Endothelial cell of umbilical vein (primary cell): ENCODE results near the gene KLRG1.

Source experiments
- CTCF ChIP-seq, 2 donors: IDR thresholded peaks; 1 replicate in 1 of 2; 2 replicates in 1 of 2; pipeline ENCODE4 v1.5.1; 2011; ENCODE audit warnings: low read length in 2 of 2, mild to moderate bottlenecking in 2 of 2, moderate library complexity in 2 of 2, control low read depth in 1 of 2, inconsistent platforms in 1 of 2, low read depth in 1 of 2; ENCODE audit not compliant: insufficient read depth in 1 of 2; ENCODE audit errors: extremely low read depth in 1 of 2
- EZH2 ChIP-seq: IDR thresholded peaks from 2 replicates; pipeline ENCODE4 v1.6.1; 2012; ENCODE audit warnings: borderline replicate concordance, low read depth, mild to moderate bottlenecking, moderate library complexity, low read length, inconsistent platforms; ENCODE audit not compliant: severe bottlenecking
- GATA2 ChIP-seq: IDR thresholded peaks from 2 replicates; pipeline ENCODE4 v1.7.0; 2011; ENCODE audit warnings: low read depth, mild to moderate bottlenecking, moderate library complexity, mixed read lengths, low read length; ENCODE audit not compliant: insufficient read length, insufficient read depth
- JUN ChIP-seq: IDR thresholded peaks from 2 replicates; pipeline ENCODE4 v1.6.1; 2011; ENCODE audit warnings: borderline replicate concordance, low read depth; ENCODE audit not compliant: insufficient read length, insufficient read depth
- MAX ChIP-seq: IDR thresholded peaks from 2 replicates; pipeline ENCODE4 v1.6.1; 2011; ENCODE audit not compliant: insufficient read depth, insufficient read length
- MYC ChIP-seq: IDR thresholded peaks from one replicate; pipeline ENCODE4 v1.6.1; 2011; ENCODE audit warnings: mild to moderate bottlenecking, low read depth, low read length
- POLR2A ChIP-seq: IDR thresholded peaks from 2 replicates; pipeline ENCODE4 v1.6.1; 2012; ENCODE audit warnings: low read depth, mild to moderate bottlenecking, control low read depth, low read length
- POLR2AphosphoS5 ChIP-seq: IDR thresholded peaks from 2 replicates; pipeline ENCODE4 v1.6.1; 2012; ENCODE audit warnings: low read depth, mild to moderate bottlenecking, control low read depth, low read length, moderate library complexity; ENCODE audit not compliant: insufficient read depth

- TF ChIP-seq CTCF (IDR thresholded peaks at IDR 0.05; ENCODE audit: extremely low read depth in 1 of 2, insufficient read depth in 1 of 2, low read depth in 1 of 2, low read length in 2 of 2): no peak
- TF ChIP-seq GATA2: no peak
- no peak for TF ChIP-seq POLR2AphosphoS5
- no peak for TF ChIP-seq EZH2
- no peak for TF ChIP-seq POLR2A
- no peak for TF ChIP-seq JUN
- no peak for TF ChIP-seq MAX
- TF ChIP-seq MYC: no peak
These were observed 18.9 kb upstream of the KLRG1 start for GRCh38 chr12:8970432-8970831.
